Measurements from ENCODE around the gene SDK1. TPM values are rescaled to one million over a fixed set of nuclear protein-coding genes. Genes with fewer than 3 reads are reported as not detected.

SDK1 gene
- total and polyA plus RNA-seq, 2 of the 8 experiments (the other 6 are each of a cell fraction or from before 2014, with no cell fraction given), result 3.3 to 7.2 TPM

DNA sequence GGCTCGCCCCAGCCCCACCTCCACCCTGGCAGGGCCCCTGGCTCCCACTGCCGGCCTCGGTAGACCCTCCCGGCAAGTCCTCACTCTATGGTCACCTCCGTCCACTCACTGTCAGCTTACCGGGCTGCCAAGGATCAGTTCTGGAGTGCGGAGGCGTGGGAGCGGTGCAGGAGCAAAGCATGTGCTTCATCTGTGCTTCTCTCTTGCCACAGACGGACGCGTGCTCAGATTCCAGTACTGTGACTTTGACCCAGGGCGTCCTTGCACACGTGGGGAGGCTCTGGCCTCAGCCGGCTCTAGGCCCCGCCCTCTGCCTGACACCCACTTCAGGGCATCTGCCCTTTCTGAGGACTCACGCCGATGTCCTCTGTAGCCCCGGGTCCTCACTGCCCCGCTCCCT, 833.6 kb downstream of the SDK1 start:
- CTCF ChIA-PET (ENCODE audit: partially characterized antibody), result interaction anchor here (0.7 to 2.6 kb wide), 3 partner anchors 10 to 450 kb away, joined by 3 to 9 read pairs (median 3); no protein-coding TSS in a partner anchor
- peaks cover 2 to 36% (median 10%) of the 10 kb centered on the region in 4 experiments for H3K4me1 ChIP-seq (replicated peaks in 1 of 4; ENCODE audit: control insufficient read depth in 3 of 4, insufficient read depth in 4 of 4, low read length in 3 of 4)
- TF ChIP-seq KDM4A (IDR thresholded peaks at IDR 0.05; ENCODE audit: low read depth, low read length, severe bottlenecking) (no peak), POU5F1 (IDR thresholded peaks at IDR 0.05; ENCODE audit: low read depth, low read length) (no peak), CREB1 (IDR thresholded peaks at IDR 0.05) (no peak), CBX5 (IDR thresholded peaks at IDR 0.05; ENCODE audit: low read depth, low read length) (no peak), TBP (IDR thresholded peaks at IDR 0.05; ENCODE audit: low read depth, low read length) (no peak), TAF1 (IDR thresholded peaks at IDR 0.05; ENCODE audit: low read depth, low read length) (no peak)
- TF ChIP-seq, protein P1, sequence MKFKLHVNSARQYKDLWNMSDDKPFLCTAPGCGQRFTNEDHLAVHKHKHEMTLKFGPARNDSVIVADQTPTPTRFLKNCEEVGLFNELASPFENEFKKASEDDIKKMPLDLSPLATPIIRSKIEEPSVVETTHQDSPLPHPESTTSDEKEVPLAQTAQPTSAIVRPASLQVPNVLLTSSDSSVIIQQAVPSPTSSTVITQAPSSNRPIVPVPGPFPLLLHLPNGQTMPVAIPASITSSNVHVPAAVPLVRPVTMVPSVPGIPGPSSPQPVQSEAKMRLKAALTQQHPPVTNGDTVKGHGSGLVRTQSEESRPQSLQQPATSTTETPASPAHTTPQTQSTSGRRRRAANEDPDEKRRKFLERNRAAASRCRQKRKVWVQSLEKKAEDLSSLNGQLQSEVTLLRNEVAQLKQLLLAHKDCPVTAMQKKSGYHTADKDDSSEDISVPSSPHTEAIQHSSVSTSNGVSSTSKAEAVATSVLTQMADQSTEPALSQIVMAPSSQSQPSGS (IDR thresholded peaks at IDR 0.05; ENCODE audit: low read length), result no peak
- no peaks in the 10 kb centered on the region for H3K36me3 ChIP-seq (ENCODE audit: control insufficient read depth in 2 of 4, insufficient read depth in 4 of 4, low read length in 3 of 4)
- H3K23me2 ChIP-seq (ENCODE audit: low read depth, low read length), result no peaks in the 10 kb centered on the region
- no peak overlapping the region for H3K27ac ChIP-seq (ENCODE audit: low read depth, low read length)
- POLR2A ChIA-PET (ENCODE audit: partially characterized antibody), result interaction anchor here (1.7 kb wide), 1 partner anchor 9 kb away, joined by 6 read pairs; no protein-coding TSS in a partner anchor
- no peaks in the 10 kb centered on the region for H3K9me3 ChIP-seq (ENCODE audit: insufficient read depth in 2 of 2, low read depth in 1 of 2, low read length in 1 of 2)
- no peak overlapping the region for H3K4me3 ChIP-seq (ENCODE audit: extremely low read depth in 1 of 4, insufficient read depth in 2 of 4, low read depth in 3 of 4, low read length in 4 of 4)
- H4K8ac ChIP-seq (ENCODE audit: extremely low read depth, insufficient read depth, low read length), result no peak overlapping the region; the same call in 1 of the 2 replicates
- no peak overlapping the region for H2AFZ ChIP-seq (ENCODE audit: low read length)
- peak overlapping the region; percentile 39 for H3K4ac ChIP-seq (replicated peaks; ENCODE audit: insufficient read length, low read depth, low read length)
- DNase-seq (ENCODE audit: low read depth in 1 of 2, low spot score in 2 of 2) (no peak), FAIRE-seq (no peak)
- H3K56ac ChIP-seq (replicated peaks; ENCODE audit: insufficient read length, low read depth, low read length), result no peak overlapping the region
- 0 out of 2 replicates have a peak overlapping the region, but pooled peaks have one; percentile 75 for H2BK12ac ChIP-seq (ENCODE audit: low read depth, low read length)
- no peak overlapping the region for H2BK15ac ChIP-seq (ENCODE audit: low read length)
- H4K91ac ChIP-seq (replicated peaks; ENCODE audit: insufficient read length, low read length), result no peak overlapping the region
- H3K18ac ChIP-seq (ENCODE audit: extremely low read depth, low read length), result no peak overlapping the region
- H2BK120ac ChIP-seq (replicated peaks; ENCODE audit: low read depth, low read length), result no peak overlapping the region
- H3K79me1 ChIP-seq (ENCODE audit: low read depth, low read length), result no peaks in the 10 kb centered on the region
- H3K9ac ChIP-seq (replicated peaks in 1 of 4; ENCODE audit: extremely low read depth in 1 of 4, low read depth in 3 of 4, low read length in 3 of 4), result no peak overlapping the region
- no peak overlapping the region for H4K5ac ChIP-seq (ENCODE audit: insufficient read length, low read depth, low read length)
- peak overlapping the region; percentile 35; the same call in 1 of the 2 replicates for H2BK5ac ChIP-seq (ENCODE audit: low read depth, low read length)
- H3K79me2 ChIP-seq (ENCODE audit: control insufficient read depth in 1 of 2, insufficient read depth in 2 of 2, low read length in 2 of 2), result no peaks in the 10 kb centered on the region
- no peaks in the 10 kb centered on the region for H3K27me3 ChIP-seq (replicated peaks in 1 of 4; ENCODE audit: control insufficient read depth in 3 of 4, extremely low read depth in 1 of 4, insufficient read depth in 3 of 4, low read length in 3 of 4)
- 87% methylated on average over 20 of the region's 20 CpGs; no CpG with 5 or more reads in 1 of the 2 experiments for WGBS, 2 experiments (ENCODE audit: extremely low coverage in 1 of 2, insufficient coverage in 1 of 2, insufficient read length in 1 of 2, insufficient replicate concordance in 2 of 2, low coverage in 1 of 2, low lambda C conversion rate in 2 of 2, missing lambda C conversion rate in 1 of 2)
- no peak overlapping the region for H3K23ac ChIP-seq (ENCODE audit: insufficient read length)
- H4K20me1 ChIP-seq (replicated peaks in 1 of 2; ENCODE audit: control insufficient read depth in 1 of 2, insufficient read depth in 2 of 2, low read length in 2 of 2), result peaks cover 0 to 2% of the 10 kb centered on the region in 2 experiments
- H3K14ac ChIP-seq (ENCODE audit: insufficient read length), result no peak overlapping the region
- H3K4me2 ChIP-seq (ENCODE audit: insufficient read depth in 1 of 2, low read depth in 2 of 2, low read length in 2 of 2), result no peak overlapping the region
- no peak overlapping the region for H2BK20ac ChIP-seq (ENCODE audit: low read length)
- H2AK5ac ChIP-seq (ENCODE audit: low read depth, low read length), result no peak overlapping the region
